Activated naive CD8-positive, alpha-beta T cell treated with anti-CD3 and anti-CD28 coated beads, Interleukin-2, amount 10 ng/mL, durations not matched to agents 7 days and 5 days (primary cell): ENCODE data around the gene KSR2. TPM values are rescaled to one million over a fixed set of nuclear protein-coding genes. Genes with fewer than 3 reads are reported as not detected.
"Not testable (repeated sequence)": the region's sequence is repeated elsewhere in the genome, so short reads cannot be mapped to it uniquely, and the experiment has no call there.

ENCODE experiments used
- ATAC-seq: fragments of 150-1000 bp; cut with Tn5 transposase; one replicate; pipeline ENCODE4 v1.10.0; 2021; ENCODE audit warnings: low read depth, moderate library complexity
- POLR2A ChIA-PET: fragments of 350-600 bp; sonication (Branson Sonifier 250); formaldehyde crosslinking; loops from one replicate; lab custom pipeline; 2021; ENCODE audit warnings: antibody characterized with exemption; lab: Charles Lee
- DNase-seq: peaks from one replicate; pipeline ENCODE4 v3.0.0; 2021
- H3K27ac Mint-ChIP-seq: one replicate; pipeline ENCODE4 v1.8.0; 2022; ENCODE audit warnings: mild to moderate bottlenecking, mixed read lengths
- H3K27me3 Mint-ChIP-seq: one replicate; pipeline ENCODE4 v1.8.0; 2022; ENCODE audit warnings: mild to moderate bottlenecking, moderate library complexity, mixed read lengths
- H3K36me3 Mint-ChIP-seq: one replicate; pipeline ENCODE4 v1.8.0; 2021; ENCODE audit warnings: mild to moderate bottlenecking, mixed read lengths
- H3K4me1 Mint-ChIP-seq: one replicate; pipeline ENCODE4 v1.8.0; 2021; ENCODE audit warnings: mixed read lengths
- H3K4me3 Mint-ChIP-seq: one replicate; pipeline ENCODE4 v1.8.0; 2022; ENCODE audit warnings: mild to moderate bottlenecking, moderate library complexity, mixed read lengths
- H3K9me3 Mint-ChIP-seq: one replicate; pipeline ENCODE4 v1.8.0; 2021; ENCODE audit warnings: mixed read lengths
- total RNA-seq, 2 experiments: library from RNA; stranded (reverse); gene quantifications; one replicate each; pipeline ENCODE4 v1.2.3, GENCODE V29; 2021

The KSR2 gene
- total RNA-seq, 2 experiments from 2014 or later = not detected

- no peak overlapping the region for H3K27ac Mint-ChIP-seq
- H3K9me3 Mint-ChIP-seq = peaks cover 7% of the 10 kb centered on the region
- no peaks in the 10 kb centered on the region for H3K36me3 Mint-ChIP-seq
- ATAC-seq = no peak
- POLR2A ChIA-PET = no interaction called here
- H3K27me3 Mint-ChIP-seq = peaks cover 1% of the 10 kb centered on the region
- no peak overlapping the region for H3K4me3 Mint-ChIP-seq
- no peaks in the 10 kb centered on the region for H3K4me1 Mint-ChIP-seq
- no peak for DNase-seq
Measured at GRCh38 chr12:117897372-117898161, 71.2 kb downstream of the KSR2 start.

- DNase-seq (no peak), ATAC-seq (no peak)
- Mint-ChIP-seq H3K4me3 (no peak overlapping the region), H3K4me1 (no peaks in the 10 kb centered on the region), H3K9me3 (peaks cover 7% of the 10 kb centered on the region), H3K27ac (no peak overlapping the region), H3K36me3 (no peaks in the 10 kb centered on the region), H3K27me3 (peaks cover 3% of the 10 kb centered on the region)
- POLR2A ChIA-PET = no interaction called here
Measured at GRCh38 chr12:117896009-117896408, 72.8 kb downstream of the KSR2 start.

- Mint-ChIP-seq H3K27ac (no peak overlapping the region), H3K4me3 (no peak overlapping the region), H3K9me3 (peaks cover 3% of the 10 kb centered on the region), H3K4me1 (no peaks in the 10 kb centered on the region), H3K27me3 (peaks cover 3% of the 10 kb centered on the region), H3K36me3 (no peaks in the 10 kb centered on the region)
- no peak for ATAC-seq
- DNase-seq = no peak
- POLR2A ChIA-PET = no interaction called here
Measured at GRCh38 chr12:117892441-117892840, 76.3 kb downstream of the KSR2 start.

- H3K36me3 Mint-ChIP-seq, H3K27me3 Mint-ChIP-seq, ATAC-seq, H3K27ac Mint-ChIP-seq, H3K4me3 Mint-ChIP-seq, POLR2A ChIA-PET, H3K9me3 Mint-ChIP-seq, DNase-seq, H3K4me1 Mint-ChIP-seq: not testable (repeated sequence)
Measured at GRCh38 chr12:117891265-117891664, 77.5 kb downstream of the KSR2 start.

- H3K4me1 Mint-ChIP-seq = no peaks in the 10 kb centered on the region
- ATAC-seq = no peak
- H3K9me3 Mint-ChIP-seq = no peaks in the 10 kb centered on the region
- POLR2A ChIA-PET = no interaction called here
- no peak overlapping the region for H3K4me3 Mint-ChIP-seq
- H3K36me3 Mint-ChIP-seq = no peaks in the 10 kb centered on the region
- no peak overlapping the region for H3K27ac Mint-ChIP-seq
- peaks cover 2% of the 10 kb centered on the region for H3K27me3 Mint-ChIP-seq
- no peak for DNase-seq
Measured at GRCh38 chr12:117890644-117891043, 78.1 kb downstream of the KSR2 start.

GRCh38 chr12:117890137-117890536 is 78.7 kb downstream of the KSR2 start:
- DNase-seq (no peak), ATAC-seq (no peak)
- Mint-ChIP-seq H3K36me3 (no peaks in the 10 kb centered on the region), H3K9me3 (no peaks in the 10 kb centered on the region), H3K27me3 (peaks cover 2% of the 10 kb centered on the region), H3K27ac (no peak overlapping the region), H3K4me3 (no peak overlapping the region), H3K4me1 (no peaks in the 10 kb centered on the region)
- POLR2A ChIA-PET = no interaction called here

- no peaks in the 10 kb centered on the region for H3K9me3 Mint-ChIP-seq
- ATAC-seq (no peak), DNase-seq (no peak)
- POLR2A ChIA-PET = no interaction called here
- H3K4me3 Mint-ChIP-seq = no peak overlapping the region
- no peak overlapping the region for H3K27ac Mint-ChIP-seq
- H3K36me3 Mint-ChIP-seq = no peaks in the 10 kb centered on the region
- H3K4me1 Mint-ChIP-seq = no peaks in the 10 kb centered on the region
- peaks cover 2% of the 10 kb centered on the region for H3K27me3 Mint-ChIP-seq
Measured at GRCh38 chr12:117889098-117889497, 79.7 kb downstream of the KSR2 start.

GRCh38 chr12:117885211-117885610 is 83.6 kb downstream of the KSR2 start:
- Mint-ChIP-seq H3K4me3 (no peak overlapping the region), H3K9me3 (peaks cover 6% of the 10 kb centered on the region), H3K4me1 (no peaks in the 10 kb centered on the region), H3K27ac (no peak overlapping the region), H3K27me3 (peaks cover 3% of the 10 kb centered on the region), H3K36me3 (no peaks in the 10 kb centered on the region)
- POLR2A ChIA-PET = no interaction called here
- ATAC-seq (no peak), DNase-seq (no peak)

- Mint-ChIP-seq H3K27me3 (peaks cover 4% of the 10 kb centered on the region), H3K4me1 (no peaks in the 10 kb centered on the region), H3K9me3 (peaks cover 6% of the 10 kb centered on the region), H3K4me3 (no peak overlapping the region), H3K36me3 (no peaks in the 10 kb centered on the region), H3K27ac (no peak overlapping the region)
- POLR2A ChIA-PET = no interaction called here
- ATAC-seq = no peak
- DNase-seq = no peak
Measured at GRCh38 chr12:117884161-117884560, 84.6 kb downstream of the KSR2 start.

- Mint-ChIP-seq H3K27ac (no peak overlapping the region), H3K9me3 (peaks cover 6% of the 10 kb centered on the region), H3K4me3 (no peak overlapping the region), H3K27me3 (peaks cover 9% of the 10 kb centered on the region), H3K4me1 (no peaks in the 10 kb centered on the region), H3K36me3 (no peaks in the 10 kb centered on the region)
- ATAC-seq (no peak), DNase-seq (no peak)
- POLR2A ChIA-PET = no interaction called here
Measured at GRCh38 chr12:117882603-117883184, 86.1 kb downstream of the KSR2 start.

- ATAC-seq (no peak), DNase-seq (no peak)
- no peak overlapping the region for H3K27ac Mint-ChIP-seq
- H3K27me3 Mint-ChIP-seq = peaks cover 14% of the 10 kb centered on the region
- H3K36me3 Mint-ChIP-seq = no peaks in the 10 kb centered on the region
- no peaks in the 10 kb centered on the region for H3K4me1 Mint-ChIP-seq
- no peak overlapping the region for H3K4me3 Mint-ChIP-seq
- POLR2A ChIA-PET = no interaction called here
- peaks cover 6% of the 10 kb centered on the region for H3K9me3 Mint-ChIP-seq
Measured at GRCh38 chr12:117882181-117882580, 86.6 kb downstream of the KSR2 start.

GRCh38 chr12:117881517-117881916 is 87.3 kb downstream of the KSR2 start:
- POLR2A ChIA-PET = no interaction called here
- Mint-ChIP-seq H3K27ac (no peak overlapping the region), H3K36me3 (no peaks in the 10 kb centered on the region), H3K27me3 (peaks cover 18% of the 10 kb centered on the region), H3K9me3 (peaks cover 6% of the 10 kb centered on the region), H3K4me3 (no peak overlapping the region), H3K4me1 (no peaks in the 10 kb centered on the region)
- ATAC-seq (no peak), DNase-seq (no peak)

- no peak for DNase-seq
- Mint-ChIP-seq H3K27me3 (peaks cover 27% of the 10 kb centered on the region), H3K36me3 (no peaks in the 10 kb centered on the region), H3K4me3 (no peak overlapping the region), H3K4me1 (peaks cover 6% of the 10 kb centered on the region), H3K9me3 (peaks cover 6% of the 10 kb centered on the region), H3K27ac (no peak overlapping the region)
- POLR2A ChIA-PET = no interaction called here
- no peak for ATAC-seq
Measured at GRCh38 chr12:117878605-117879004, 90.2 kb downstream of the KSR2 start.

- Mint-ChIP-seq H3K9me3 (no peaks in the 10 kb centered on the region), H3K27me3 (peaks cover 27% of the 10 kb centered on the region), H3K4me1 (peaks cover 6% of the 10 kb centered on the region), H3K4me3 (no peak overlapping the region), H3K36me3 (no peaks in the 10 kb centered on the region), H3K27ac (no peak overlapping the region)
- POLR2A ChIA-PET = no interaction called here
- ATAC-seq (no peak), DNase-seq (no peak)
Measured at GRCh38 chr12:117876436-117876816, 92.4 kb downstream of the KSR2 start.
